Naive thymus-derived CD8-positive, alpha-beta T cell (primary cell): Measurements from ENCODE around the gene KCTD10. TPM values are rescaled to one million over a fixed set of nuclear protein-coding genes. Genes with fewer than 3 reads are reported as not detected.
"Not testable (repeated sequence)": the region's sequence is repeated elsewhere in the genome, so short reads cannot be mapped to it uniquely, and the experiment has no call there.

Source experiments
- ATAC-seq, 2 donors: fragments of 150-1000 bp; cut with Tn5 transposase in 1 of 2; sonication (Bioruptor Pico), chemical (Tn5 transposase) in 1 of 2; 1 replicate in 1 of 2; 2 replicates in 1 of 2; pipeline ENCODE4 v1.10.0; 2021; ENCODE audit warnings: mild to moderate bottlenecking in 2 of 2, moderate library complexity in 2 of 2
- POLR2A ChIA-PET: fragments of 350-600 bp; sonication (Branson Sonifier 250); formaldehyde crosslinking; loops from one replicate; lab custom pipeline; 2021; ENCODE audit warnings: antibody characterized with exemption; lab: Charles Lee
- DNase-seq, 10 donors: peaks; one replicate each; pipeline versions ENCODE4 v3.0.0 to v3.0.0-alpha.2; 2020 to 2022
- H3K27ac Mint-ChIP-seq, 10 donors: one replicate each; pipeline ENCODE4 v1.8.0; 2020 to 2022; ENCODE audit warnings: mild to moderate bottlenecking in 10 of 10, mixed read lengths in 10 of 10, moderate library complexity in 4 of 10, inconsistent platforms in 1 of 10
- H3K27me3 Mint-ChIP-seq, 5 donors: one replicate each; pipeline ENCODE4 v1.8.0; 2021 to 2022; ENCODE audit warnings: mixed read lengths in 5 of 5
- H3K36me3 Mint-ChIP-seq, 3 donors: one replicate each; pipeline ENCODE4 v1.8.0; 2020 to 2022; ENCODE audit warnings: mixed read lengths in 3 of 3, mild to moderate bottlenecking in 2 of 3, inconsistent platforms in 1 of 3
- H3K4me1 Mint-ChIP-seq, 4 donors: one replicate each; pipeline ENCODE4 v1.8.0; 2021 to 2022; ENCODE audit warnings: mixed read lengths in 4 of 4
- H3K4me3 Mint-ChIP-seq, 10 donors: one replicate each; pipeline ENCODE4 v1.8.0; 2020 to 2022; ENCODE audit warnings: mild to moderate bottlenecking in 10 of 10, mixed read lengths in 10 of 10, moderate library complexity in 6 of 10, inconsistent platforms in 1 of 10
- H3K9me3 Mint-ChIP-seq, 9 donors: one replicate each; pipeline ENCODE4 v1.8.0; 2020 to 2022; ENCODE audit warnings: mixed read lengths in 9 of 9, mild to moderate bottlenecking in 3 of 9, inconsistent platforms in 1 of 9, moderate library complexity in 1 of 9
- polyA plus RNA-seq, 3 donors: library from polyadenylated mRNA; unstranded; fragments of 300-500 nt; fragmentation: Illumina TruSeq; gene quantifications; one replicate each; pipeline ENCODE4 v1.2.3, GENCODE V29; 2021
- total RNA-seq, 8 experiments: library from RNA in 2 of 8; stranded (reverse) in 2 of 8; gene quantifications; one replicate each; pipeline ENCODE4 v1.2.3 and lab custom pipeline; 2021 to 2026

Gene KCTD10
- total and polyA plus RNA-seq, 5 experiments from 2014 or later, result 16.3 to 30.0 (median 21.6) TPM

- no peak for ATAC-seq
- H3K9me3 Mint-ChIP-seq, result no peaks in the 10 kb centered on the region
- H3K4me3 Mint-ChIP-seq, result peak overlapping the region in 1 of 10 donors; percentile 40
- no peak for DNase-seq
- peaks cover 16 to 47% (median 44%) of the 10 kb centered on the region in 4 donors for H3K4me1 Mint-ChIP-seq
- peak overlapping the region in 1 of 10 donors; percentile 13 for H3K27ac Mint-ChIP-seq
- POLR2A ChIA-PET, result no interaction called here
- no peaks in the 10 kb centered on the region for H3K27me3 Mint-ChIP-seq
- peaks cover 0 to 24% (median 6%) of the 10 kb centered on the region in 3 donors for H3K36me3 Mint-ChIP-seq
Observed at GRCh38 chr12:109479761-109480160, 2.7 kb upstream of the KCTD10 start.

GRCh38 chr12:109477963-109478315 is 839 bp upstream of the KCTD10 start:
- POLR2A ChIA-PET, result interaction anchor here (1.2 to 1.6 kb wide), 4 partner anchors 14 to 917 kb away, joined by 3 to 12 read pairs (median 6); partner anchors contain the start of genes MMAB, MVK and SART3
- H3K4me3 Mint-ChIP-seq, result peak overlapping the region; percentile 94 to 99 (median 98)
- H3K36me3 Mint-ChIP-seq, result peaks cover 0 to 7% (median 0%) of the 10 kb centered on the region in 3 donors
- peaks cover 17 to 53% (median 50%) of the 10 kb centered on the region in 4 donors for H3K4me1 Mint-ChIP-seq
- ATAC-seq (no peak), DNase-seq (peak in 1 of 10 donors; percentile 22)
- H3K9me3 Mint-ChIP-seq, result no peaks in the 10 kb centered on the region
- H3K27ac Mint-ChIP-seq, result peak overlapping the region; percentile 97 to 99 (median 99)
- no peaks in the 10 kb centered on the region for H3K27me3 Mint-ChIP-seq

- POLR2A ChIA-PET, result interaction anchor here (1.0 to 1.6 kb wide), 7 partner anchors 12 to 916 kb away, joined by 3 to 12 read pairs (median 3); partner anchors contain the start of genes ANKRD13A, MMAB, MVK and SART3
Observed at GRCh38 chr12:109476807-109477184, 304 bp downstream of the KCTD10 start.

GRCh38 chr12:109475993-109476806 is 900 bp downstream of the KCTD10 start:
- POLR2A ChIA-PET, result interaction anchor here (1.1 to 1.6 kb wide), 3 partner anchors 11 to 97 kb away, joined by 3 to 12 read pairs (median 6); partner anchors contain the start of genes MMAB and MVK
- Mint-ChIP-seq H3K36me3 (peaks cover 0 to 2% (median 0%) of the 10 kb centered on the region in 3 donors), H3K27ac (peak overlapping the region; percentile 97 to 99 (median 99)), H3K9me3 (no peaks in the 10 kb centered on the region), H3K4me1 (peaks cover 17 to 53% (median 53%) of the 10 kb centered on the region in 4 donors), H3K27me3 (no peaks in the 10 kb centered on the region), H3K4me3 (peak overlapping the region; percentile 94 to 99 (median 98))
- ATAC-seq (no peak), DNase-seq (no peak)

More at GRCh38 chr12:109476807-109477184, 304 bp downstream of the KCTD10 start:
- H3K4me3 Mint-ChIP-seq, result peak overlapping the region; percentile 94 to 99 (median 98)
- peaks cover 17 to 53% (median 52%) of the 10 kb centered on the region in 4 donors for H3K4me1 Mint-ChIP-seq
- H3K9me3 Mint-ChIP-seq, result no peaks in the 10 kb centered on the region
- DNase-seq (no peak), ATAC-seq (peak in 1 of 2 donors; percentile 4)
- peaks cover 0 to 2% (median 0%) of the 10 kb centered on the region in 3 donors for H3K36me3 Mint-ChIP-seq
- H3K27ac Mint-ChIP-seq, result peak overlapping the region; percentile 97 to 99 (median 99)
- H3K27me3 Mint-ChIP-seq, result no peaks in the 10 kb centered on the region

- Mint-ChIP-seq H3K4me3 (peak overlapping the region in 6 of 10 donors; percentile 10 to 98 (median 73)), H3K9me3 (no peaks in the 10 kb centered on the region), H3K4me1 (peaks cover 22 to 63% (median 62%) of the 10 kb centered on the region in 4 donors), H3K27ac (peak overlapping the region in 2 of 10 donors; percentile 18 to 99), H3K27me3 (no peaks in the 10 kb centered on the region), H3K36me3 (peaks cover 0 to 3% (median 0%) of the 10 kb centered on the region in 3 donors)
- POLR2A ChIA-PET, result no interaction called here
- DNase-seq, result no peak
- no peak for ATAC-seq
Observed at GRCh38 chr12:109475121-109475520, 2.0 kb downstream of the KCTD10 start.

- not testable (repeated sequence) for H3K27ac Mint-ChIP-seq, DNase-seq, H3K9me3 Mint-ChIP-seq, H3K27me3 Mint-ChIP-seq, H3K4me3 Mint-ChIP-seq, ATAC-seq
- POLR2A ChIA-PET, result interaction anchor here (1.3 kb wide), 1 partner anchor 11 kb away, joined by 3 read pairs; no protein-coding TSS in a partner anchor
- peaks cover 18 to 65% (median 57%) of the 10 kb centered on the region in 4 donors for H3K4me1 Mint-ChIP-seq
- peaks cover 0 to 12% (median 0%) of the 10 kb centered on the region in 3 donors for H3K36me3 Mint-ChIP-seq
Observed at GRCh38 chr12:109473526-109474270, 3.4 kb downstream of the KCTD10 start.

GRCh38 chr12:109473006-109473405 is 4.1 kb downstream of the KCTD10 start:
- H3K4me3 Mint-ChIP-seq, result peak overlapping the region in 1 of 10 donors; percentile 60
- no peaks in the 10 kb centered on the region for H3K9me3 Mint-ChIP-seq
- H3K27me3 Mint-ChIP-seq, result no peaks in the 10 kb centered on the region
- no peak overlapping the region for H3K27ac Mint-ChIP-seq
- ATAC-seq (no peak), DNase-seq (no peak)
- H3K36me3 Mint-ChIP-seq, result peaks cover 0 to 19% (median 0%) of the 10 kb centered on the region in 3 donors
- POLR2A ChIA-PET, result interaction anchor here (1.3 kb wide), 1 partner anchor 10 kb away, joined by 3 read pairs; no protein-coding TSS in a partner anchor
- H3K4me1 Mint-ChIP-seq, result peaks cover 18 to 64% (median 53%) of the 10 kb centered on the region in 4 donors

GRCh38 chr12:109469517-109469916 is 7.6 kb downstream of the KCTD10 start:
- POLR2A ChIA-PET, result no interaction called here
- H3K27me3 Mint-ChIP-seq, result no peaks in the 10 kb centered on the region
- peaks cover 16 to 52% (median 46%) of the 10 kb centered on the region in 4 donors for H3K4me1 Mint-ChIP-seq
- H3K4me3 Mint-ChIP-seq, result no peak overlapping the region
- no peak for ATAC-seq
- peaks cover 0 to 45% (median 2%) of the 10 kb centered on the region in 3 donors for H3K36me3 Mint-ChIP-seq
- DNase-seq, result no peak
- H3K27ac Mint-ChIP-seq, result no peak overlapping the region
- no peaks in the 10 kb centered on the region for H3K9me3 Mint-ChIP-seq

- Mint-ChIP-seq H3K4me3 (no peak overlapping the region), H3K4me1 (peaks cover 24 to 62% (median 56%) of the 10 kb centered on the region in 4 donors), H3K9me3 (no peaks in the 10 kb centered on the region), H3K27ac (peak overlapping the region in 1 of 10 donors; percentile 59), H3K27me3 (no peaks in the 10 kb centered on the region), H3K36me3 (peaks cover 0 to 48% (median 2%) of the 10 kb centered on the region in 3 donors)
- POLR2A ChIA-PET, result no interaction called here
- no peak for DNase-seq
- no peak for ATAC-seq
Observed at GRCh38 chr12:109467978-109468676, 9.0 kb downstream of the KCTD10 start.

GRCh38 chr12:109466821-109467220 is 10.3 kb downstream of the KCTD10 start:
- H3K27me3 Mint-ChIP-seq, result no peaks in the 10 kb centered on the region
- DNase-seq (no peak), ATAC-seq (no peak)
- H3K4me3 Mint-ChIP-seq, result no peak overlapping the region
- peaks cover 29 to 72% (median 64%) of the 10 kb centered on the region in 4 donors for H3K4me1 Mint-ChIP-seq
- POLR2A ChIA-PET, result no interaction called here
- H3K27ac Mint-ChIP-seq, result peak overlapping the region in 1 of 10 donors; percentile 9
- H3K36me3 Mint-ChIP-seq, result peaks cover 0 to 48% (median 2%) of the 10 kb centered on the region in 3 donors
- H3K9me3 Mint-ChIP-seq, result no peaks in the 10 kb centered on the region

- Mint-ChIP-seq H3K9me3 (no peaks in the 10 kb centered on the region), H3K4me3 (no peak overlapping the region), H3K27ac (peak overlapping the region in 4 of 10 donors; percentile 7 to 65 (median 50)), H3K4me1 (peaks cover 29 to 75% (median 69%) of the 10 kb centered on the region in 4 donors), H3K36me3 (peaks cover 0 to 48% (median 2%) of the 10 kb centered on the region in 3 donors), H3K27me3 (no peaks in the 10 kb centered on the region)
- ATAC-seq (no peak), DNase-seq (no peak)
- POLR2A ChIA-PET, result no interaction called here
Observed at GRCh38 chr12:109466305-109466704, 10.8 kb downstream of the KCTD10 start.
